ES-I3 (cell line): ENCODE results near the gene OPA3.

ENCODE experiments used
- H3K36me3 ChIP-seq: 2 replicates; pipeline ENCODE4 v1.6.1; 2013; ENCODE audit warnings: mild to moderate bottlenecking, low read length, control low read depth, moderate library complexity; ENCODE audit not compliant: insufficient read depth
- H3K4me1 ChIP-seq: 2 replicates; pipeline ENCODE4 v1.6.1; 2013; ENCODE audit warnings: mild to moderate bottlenecking, control low read depth, low read length; ENCODE audit not compliant: insufficient read depth
- H3K9ac ChIP-seq: 2 replicates; pipeline ENCODE4 v1.6.1; 2013; ENCODE audit warnings: low read depth, mild to moderate bottlenecking, low read length, moderate library complexity
- H3K9me3 ChIP-seq: 2 replicates; pipeline ENCODE4 v1.6.1; 2013; ENCODE audit warnings: mild to moderate bottlenecking, low read length, moderate library complexity; ENCODE audit not compliant: control insufficient read depth, insufficient read depth

OPA3 gene

GRCh38 chr19:45528149-45528743, 56.4 kb downstream of the OPA3 start:
- Histone ChIP-seq H3K36me3 (peaks cover 15% of the 10 kb centered on the region), H3K9ac (peak overlapping the region; percentile 45; the same call in 1 of the 2 replicates), H3K9me3 (peaks cover 4% of the 10 kb centered on the region; the same call in 1 of the 2 replicates), H3K4me1 (peaks cover 6% of the 10 kb centered on the region; the same call in 1 of the 2 replicates)

- H3K9ac ChIP-seq: peak overlapping the region; percentile 45; the same call in 1 of the 2 replicates
- peaks cover 4% of the 10 kb centered on the region; the same call in 1 of the 2 replicates for H3K9me3 ChIP-seq
- H3K4me1 ChIP-seq: peaks cover 6% of the 10 kb centered on the region; the same call in 1 of the 2 replicates
- H3K36me3 ChIP-seq: peaks cover 15% of the 10 kb centered on the region
Measured at GRCh38 chr19:45527731-45528130, 56.9 kb downstream of the OPA3 start.

- H3K4me1 ChIP-seq: peaks cover 6% of the 10 kb centered on the region; the same call in 1 of the 2 replicates
- H3K9ac ChIP-seq: no peak overlapping the region
- H3K9me3 ChIP-seq: peaks cover 2% of the 10 kb centered on the region; the same call in 1 of the 2 replicates
- H3K36me3 ChIP-seq: peaks cover 15% of the 10 kb centered on the region
Measured at GRCh38 chr19:45526971-45527370, 57.6 kb downstream of the OPA3 start.

GRCh38 chr19:45526143-45526542, 58.5 kb downstream of the OPA3 start:
- Histone ChIP-seq H3K4me1 (peaks cover 6% of the 10 kb centered on the region; the same call in 1 of the 2 replicates), H3K9ac (no peak overlapping the region), H3K9me3 (no peaks in the 10 kb centered on the region), H3K36me3 (peaks cover 15% of the 10 kb centered on the region)

- no peaks in the 10 kb centered on the region for H3K9me3 ChIP-seq
- H3K4me1 ChIP-seq: peaks cover 6% of the 10 kb centered on the region; the same call in 1 of the 2 replicates
- peaks cover 20% of the 10 kb centered on the region for H3K36me3 ChIP-seq
- no peak overlapping the region for H3K9ac ChIP-seq
Measured at GRCh38 chr19:45524575-45525129, 60.0 kb downstream of the OPA3 start.

GRCh38 chr19:45523642-45524256, 60.9 kb downstream of the OPA3 start:
- peaks cover 6% of the 10 kb centered on the region; the same call in 1 of the 2 replicates for H3K4me1 ChIP-seq
- H3K36me3 ChIP-seq: peaks cover 20% of the 10 kb centered on the region
- H3K9me3 ChIP-seq: no peaks in the 10 kb centered on the region
- H3K9ac ChIP-seq: no peak overlapping the region

- H3K4me1 ChIP-seq: no peaks in the 10 kb centered on the region; the same call in 1 of the 2 replicates
- peaks cover 25% of the 10 kb centered on the region for H3K36me3 ChIP-seq
- H3K9me3 ChIP-seq: no peaks in the 10 kb centered on the region
- H3K9ac ChIP-seq: no peak overlapping the region
Measured at GRCh38 chr19:45522010-45522941, 62.3 kb downstream of the OPA3 start.

GRCh38 chr19:45518469-45518826, 66.2 kb downstream of the OPA3 start:
- peaks cover 10% of the 10 kb centered on the region for H3K36me3 ChIP-seq
- H3K9me3 ChIP-seq: no peaks in the 10 kb centered on the region
- H3K4me1 ChIP-seq: no peaks in the 10 kb centered on the region; the same call in 1 of the 2 replicates
- H3K9ac ChIP-seq: no peak overlapping the region

GRCh38 chr19:45517641-45518468, 66.7 kb downstream of the OPA3 start:
- Histone ChIP-seq H3K9me3 (no peaks in the 10 kb centered on the region), H3K9ac (no peak overlapping the region), H3K4me1 (no peaks in the 10 kb centered on the region; the same call in 1 of the 2 replicates), H3K36me3 (peaks cover 10% of the 10 kb centered on the region)

- Histone ChIP-seq H3K4me1 (no peaks in the 10 kb centered on the region; the same call in 1 of the 2 replicates), H3K9ac (no peak overlapping the region), H3K9me3 (no peaks in the 10 kb centered on the region), H3K36me3 (peaks cover 10% of the 10 kb centered on the region)
Measured at GRCh38 chr19:45517238-45517637, 67.4 kb downstream of the OPA3 start.

GRCh38 chr19:45515807-45516401, 68.7 kb downstream of the OPA3 start:
- H3K9ac ChIP-seq: no peak overlapping the region
- no peaks in the 10 kb centered on the region for H3K9me3 ChIP-seq
- H3K36me3 ChIP-seq: peaks cover 10% of the 10 kb centered on the region
- H3K4me1 ChIP-seq: no peaks in the 10 kb centered on the region; the same call in 1 of the 2 replicates

GRCh38 chr19:45515081-45515624, 69.4 kb downstream of the OPA3 start:
- H3K9ac ChIP-seq: no peak overlapping the region
- no peaks in the 10 kb centered on the region for H3K9me3 ChIP-seq
- peaks cover 7% of the 10 kb centered on the region for H3K36me3 ChIP-seq
- no peaks in the 10 kb centered on the region for H3K4me1 ChIP-seq
